ENCODE data around the gene SLC17A1. TPM values are rescaled to one million over a fixed set of nuclear protein-coding genes. Genes with fewer than 3 reads are reported as not detected.

SLC17A1 gene
- total RNA-seq, 4 donors from 2014 or later: not detected

DNA sequence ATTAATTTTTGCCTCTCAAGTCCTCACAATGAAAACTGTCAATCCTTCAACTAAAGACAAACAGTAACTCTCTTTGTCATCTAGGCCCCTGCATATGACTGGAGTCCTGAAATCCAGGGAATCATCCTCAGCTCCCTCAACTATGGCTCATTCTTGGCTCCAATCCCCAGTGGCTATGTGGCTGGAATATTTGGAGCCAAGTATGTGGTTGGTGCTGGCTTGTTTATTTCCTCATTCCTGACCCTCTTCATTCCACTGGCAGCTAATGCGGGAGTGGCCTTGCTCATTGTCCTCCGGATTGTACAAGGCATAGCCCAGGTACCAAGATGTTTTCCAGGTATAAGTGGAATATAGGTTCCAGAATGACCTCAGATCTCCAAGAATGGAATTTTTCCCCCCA, 61.9 kb downstream of the SLC17A1 start:
- Histone ChIP-seq H3K27ac (no peak overlapping the region), H3K9me3 (no peaks in the 10 kb centered on the region), H3K27me3 (no peaks in the 10 kb centered on the region), H3K36me3 (no peaks in the 10 kb centered on the region), H3K4me1 (no peaks in the 10 kb centered on the region), H3K4me3 (no peak overlapping the region)
- ATAC-seq: no peak
- no peak for TF ChIP-seq EP300 (IDR thresholded peaks at IDR 0.05)
- TF ChIP-seq POLR2AphosphoS5 (IDR thresholded peaks at IDR 0.05): no peak
- 100% methylated on average over 1 to 2 of the region's 2 CpGs for WGBS, 2 donors (ENCODE audit: low coverage in 1 of 2)

DNA sequence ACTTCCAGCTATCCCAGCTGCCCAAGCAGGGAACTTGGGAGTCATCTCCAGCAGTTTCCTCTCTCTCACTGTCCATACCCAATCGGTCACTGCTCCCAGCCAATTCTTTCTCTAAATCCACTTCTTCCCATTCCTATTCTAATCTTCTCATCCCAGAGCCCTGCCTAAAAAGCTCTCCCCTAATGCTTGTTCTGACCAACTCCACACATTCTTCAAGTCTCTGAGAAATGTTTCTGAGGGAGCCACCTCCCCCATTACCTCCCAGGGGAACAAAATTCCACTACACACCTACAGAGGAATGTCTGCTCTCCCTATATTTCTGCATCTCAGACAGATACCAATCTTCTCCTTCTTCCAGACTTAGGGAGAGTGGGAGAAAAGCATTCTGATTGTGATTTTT, 63.3 kb downstream of the SLC17A1 start:
- TF ChIP-seq, protein P1, sequence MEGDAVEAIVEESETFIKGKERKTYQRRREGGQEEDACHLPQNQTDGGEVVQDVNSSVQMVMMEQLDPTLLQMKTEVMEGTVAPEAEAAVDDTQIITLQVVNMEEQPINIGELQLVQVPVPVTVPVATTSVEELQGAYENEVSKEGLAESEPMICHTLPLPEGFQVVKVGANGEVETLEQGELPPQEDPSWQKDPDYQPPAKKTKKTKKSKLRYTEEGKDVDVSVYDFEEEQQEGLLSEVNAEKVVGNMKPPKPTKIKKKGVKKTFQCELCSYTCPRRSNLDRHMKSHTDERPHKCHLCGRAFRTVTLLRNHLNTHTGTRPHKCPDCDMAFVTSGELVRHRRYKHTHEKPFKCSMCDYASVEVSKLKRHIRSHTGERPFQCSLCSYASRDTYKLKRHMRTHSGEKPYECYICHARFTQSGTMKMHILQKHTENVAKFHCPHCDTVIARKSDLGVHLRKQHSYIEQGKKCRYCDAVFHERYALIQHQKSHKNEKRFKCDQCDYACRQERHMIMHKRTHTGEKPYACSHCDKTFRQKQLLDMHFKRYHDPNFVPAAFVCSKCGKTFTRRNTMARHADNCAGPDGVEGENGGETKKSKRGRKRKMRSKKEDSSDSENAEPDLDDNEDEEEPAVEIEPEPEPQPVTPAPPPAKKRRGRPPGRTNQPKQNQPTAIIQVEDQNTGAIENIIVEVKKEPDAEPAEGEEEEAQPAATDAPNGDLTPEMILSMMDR (IDR thresholded peaks at IDR 0.05): no peak
- TF ChIP-seq POLR2A (IDR thresholded peaks at IDR 0.05) (no peak), EP300 (IDR thresholded peaks at IDR 0.05) (no peak), POLR2AphosphoS5 (IDR thresholded peaks at IDR 0.05) (no peak)
- 73 to 80% methylated on average over 1 of the region's 1 CpG for WGBS, 2 donors (ENCODE audit: low coverage in 1 of 2)
- Histone ChIP-seq H3K9me3 (no peaks in the 10 kb centered on the region), H3K36me3 (no peaks in the 10 kb centered on the region), H3K4me1 (no peaks in the 10 kb centered on the region), H3K4me3 (no peak overlapping the region), H3K27ac (no peak overlapping the region), H3K27me3 (peaks cover 7% of the 10 kb centered on the region)
- no peak for ATAC-seq

DNA sequence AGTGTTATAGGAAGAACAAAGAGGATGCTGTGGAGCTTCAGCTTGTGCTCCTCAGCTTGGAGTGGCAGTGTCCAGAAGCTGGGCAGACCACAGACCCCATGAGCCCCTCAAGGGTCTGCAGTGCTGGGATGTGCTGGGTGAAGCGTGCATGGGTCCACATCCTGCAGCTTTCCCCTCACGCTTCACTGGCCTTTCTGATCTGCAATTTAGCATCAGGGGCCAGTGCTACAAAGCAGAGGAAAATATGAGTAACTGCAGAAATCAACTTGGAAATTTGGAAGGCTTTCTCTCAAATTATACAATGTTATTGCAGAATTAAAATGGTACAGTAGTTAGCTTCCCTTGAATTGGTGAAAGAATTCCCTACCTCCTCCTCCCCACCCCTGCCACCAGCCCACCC, 67.2 kb downstream of the SLC17A1 start:
- Histone ChIP-seq H3K36me3 (no peaks in the 10 kb centered on the region), H3K27me3 (peaks cover 7% of the 10 kb centered on the region), H3K4me3 (no peak overlapping the region), H3K27ac (no peak overlapping the region), H3K4me1 (no peaks in the 10 kb centered on the region), H3K9me3 (no peaks in the 10 kb centered on the region)
- WGBS, 2 donors (ENCODE audit: low coverage in 1 of 2): 80 to 92% methylated on average over 1 to 2 of the region's 2 CpGs
- TF ChIP-seq, protein P1 (IDR thresholded peaks at IDR 0.05): no peak
- ATAC-seq: no peak

DNA sequence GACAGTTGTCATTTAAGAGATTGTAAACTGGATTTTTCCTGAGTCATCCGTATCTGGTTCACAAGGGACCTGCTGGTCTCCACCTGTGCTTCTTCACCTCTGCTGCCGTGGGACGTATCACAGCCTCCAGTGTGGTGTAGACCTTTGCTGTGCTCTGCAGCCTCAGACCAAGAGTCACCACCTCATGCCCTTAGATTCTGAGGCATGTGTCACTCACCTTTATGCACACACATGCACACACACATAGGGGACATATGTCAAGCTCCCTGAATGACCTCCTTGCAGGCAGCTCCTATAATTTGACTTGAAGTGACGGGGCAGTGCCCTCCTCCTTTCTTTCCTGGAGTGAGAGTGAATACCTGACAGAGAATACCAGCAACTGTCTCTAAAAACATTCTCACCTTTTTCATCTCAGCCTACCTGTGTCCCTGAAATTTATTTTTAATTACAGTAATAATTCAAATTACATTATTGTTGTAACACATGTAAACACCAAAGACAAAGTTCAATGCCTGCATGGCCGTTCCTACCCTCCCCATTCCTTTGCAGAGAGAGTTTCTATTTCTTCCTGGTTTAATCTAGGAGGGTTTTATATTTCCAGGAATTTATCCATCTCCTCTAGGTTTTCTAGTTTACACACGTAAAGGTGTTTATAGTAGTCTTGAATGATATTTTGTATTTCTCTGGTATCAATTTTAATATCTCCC, 73.8 kb downstream of the SLC17A1 start:
- Histone ChIP-seq H3K27ac (no peak overlapping the region), H3K36me3 (no peaks in the 10 kb centered on the region), H3K27me3 (no peaks in the 10 kb centered on the region), H3K9me3 (no peaks in the 10 kb centered on the region), H3K4me3 (no peak overlapping the region), H3K4me1 (no peaks in the 10 kb centered on the region)
- TF ChIP-seq POLR2A (IDR thresholded peaks at IDR 0.05) (no peak), EP300 (IDR thresholded peaks at IDR 0.05) (no peak), POLR2AphosphoS5 (IDR thresholded peaks at IDR 0.05) (no peak)
- no peak for ATAC-seq
- 63 to 80% methylated on average over 4 to 5 of the region's 6 CpGs for WGBS, 2 donors (ENCODE audit: low coverage in 1 of 2)

DNA sequence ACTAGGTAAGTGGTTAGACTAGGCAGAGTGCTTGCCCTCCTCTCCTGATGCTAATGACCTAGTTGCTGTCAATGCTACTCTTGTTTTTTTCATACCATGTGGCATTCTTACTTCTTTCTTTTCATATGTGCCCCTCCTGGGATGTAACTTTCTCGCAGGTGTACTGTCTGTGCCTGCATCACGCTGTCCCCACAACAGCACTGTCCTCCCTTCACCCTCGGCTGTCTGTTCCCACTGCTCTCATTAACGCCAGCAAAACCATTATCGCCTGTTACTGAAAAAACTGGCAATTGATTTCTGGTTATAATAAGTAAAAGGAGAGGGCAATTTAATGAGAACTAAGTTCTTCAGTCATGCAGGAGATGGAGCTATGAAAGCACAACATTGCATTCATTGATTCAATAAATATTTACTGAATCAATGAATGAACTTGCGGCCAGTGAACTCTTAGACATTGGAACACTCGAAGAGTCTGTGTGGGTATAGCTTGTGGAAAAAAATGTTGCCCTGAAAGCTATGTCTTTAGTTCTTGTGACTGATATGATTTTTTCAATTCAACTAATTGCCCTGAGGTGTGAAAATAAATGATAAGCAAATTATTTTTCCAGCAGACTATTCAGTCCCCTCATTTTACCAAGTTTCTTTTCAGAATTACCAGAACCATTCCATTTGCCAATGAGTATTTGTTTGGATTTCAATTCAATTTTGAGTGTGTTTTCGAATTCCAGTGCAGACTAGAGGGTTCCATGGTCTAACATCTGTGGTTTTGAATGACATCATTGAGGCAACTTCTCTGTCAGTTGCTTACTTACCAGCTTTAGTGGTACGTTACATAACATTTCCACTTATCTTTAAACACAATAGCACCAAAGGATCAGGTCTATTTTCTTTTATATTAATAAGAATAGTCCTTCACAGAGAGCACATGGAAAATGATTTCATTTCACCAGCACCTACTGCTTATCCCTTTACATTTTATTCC, 75.2 kb downstream of the SLC17A1 start:
- no peak overlapping the region for H3K4me3 ChIP-seq
- no peaks in the 10 kb centered on the region for H3K36me3 ChIP-seq
- WGBS, 2 donors (ENCODE audit: low coverage in 1 of 2): 72 to 84% methylated on average over 6 to 9 of the region's 9 CpGs
- TF ChIP-seq, protein P1 (IDR thresholded peaks at IDR 0.05): no peak
- TF ChIP-seq POLR2A (IDR thresholded peaks at IDR 0.05) (no peak), EP300 (IDR thresholded peaks at IDR 0.05) (no peak), POLR2AphosphoS5 (IDR thresholded peaks at IDR 0.05) (no peak)
- no peak for ATAC-seq
- H3K4me1 ChIP-seq: no peaks in the 10 kb centered on the region
- no peaks in the 10 kb centered on the region for H3K9me3 ChIP-seq
- H3K27ac ChIP-seq: no peak overlapping the region
- H3K27me3 ChIP-seq: no peaks in the 10 kb centered on the region
